GM21786 (cell line): ENCODE results near the gene TNS3.
A peak's percentile ranks its signal among the peaks of the same experiment; 100 is the strongest.

Source experiments
- ATAC-seq: cut with Tn5 transposase; IDR thresholded peaks from one replicate; pipeline ENCODE4 v1.9.1; 2021; ENCODE audit not compliant: unreplicated experiment

Gene TNS3

DNA sequence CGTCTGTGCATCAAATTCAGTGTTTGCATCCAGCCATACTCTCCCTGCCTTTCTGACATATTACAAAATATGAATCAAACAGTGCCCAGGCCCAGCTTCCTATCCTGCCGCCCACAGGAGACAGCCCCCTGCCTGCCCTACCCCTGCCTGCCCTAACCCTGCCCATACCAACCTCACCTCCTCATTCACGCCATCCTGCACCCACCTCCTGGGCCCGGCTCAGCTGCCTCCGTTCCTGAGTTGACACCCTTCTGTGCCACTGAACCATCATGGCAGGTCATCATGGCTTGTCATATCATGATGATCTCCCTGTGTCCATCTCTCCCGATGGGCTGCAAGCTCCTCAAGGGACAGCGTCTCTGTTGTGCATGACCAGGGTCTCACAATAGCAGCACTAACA lies 72.3 kb downstream of the TNS3 start:
- ATAC-seq, result no peak

DNA sequence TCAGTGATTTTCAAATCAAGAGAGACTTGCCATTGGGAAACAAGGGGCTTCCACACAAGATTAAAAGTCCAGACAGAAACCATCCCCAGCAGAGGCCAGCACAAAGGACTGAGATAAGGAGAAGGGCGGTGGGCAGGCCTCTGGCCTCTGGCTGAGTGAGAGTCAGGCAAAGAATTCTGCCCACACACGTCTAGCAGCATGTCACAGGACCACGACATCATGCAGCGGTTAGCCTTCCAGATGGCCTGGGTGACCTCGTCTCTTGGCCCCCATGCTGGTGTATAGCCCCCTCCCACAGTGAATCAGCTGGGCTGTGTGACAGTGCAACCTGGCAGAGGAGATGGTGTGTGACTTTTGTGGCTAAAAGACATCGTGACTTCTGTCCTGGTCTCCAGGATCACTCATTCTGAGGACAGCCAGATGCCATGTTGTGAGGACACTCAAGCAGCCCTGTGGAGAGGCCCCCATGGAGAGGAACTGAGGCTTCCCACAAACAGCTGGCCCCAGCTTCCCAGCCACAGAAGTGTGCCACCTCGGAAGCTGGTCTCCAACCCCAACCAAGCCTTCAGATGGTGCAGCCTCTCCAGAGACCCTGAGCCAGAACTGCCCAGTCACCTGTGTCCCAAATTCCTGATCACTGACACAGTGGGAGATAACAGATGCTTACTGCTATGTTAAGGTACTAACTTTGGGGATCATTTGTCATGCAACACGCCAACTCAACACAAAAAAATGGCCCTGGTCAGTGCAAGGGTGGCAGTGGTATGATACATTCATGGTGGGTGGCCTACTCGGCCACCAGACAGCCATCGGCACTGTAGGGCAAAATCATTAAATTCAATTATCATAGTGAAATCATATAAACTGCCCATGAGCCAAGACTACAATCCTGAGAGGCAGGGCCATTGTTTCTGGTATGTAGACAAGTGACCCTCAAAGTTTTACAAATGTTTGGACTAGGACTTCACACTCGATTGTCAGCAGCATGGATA lies 73.2 kb downstream of the TNS3 start:
- ATAC-seq, result no peak

DNA sequence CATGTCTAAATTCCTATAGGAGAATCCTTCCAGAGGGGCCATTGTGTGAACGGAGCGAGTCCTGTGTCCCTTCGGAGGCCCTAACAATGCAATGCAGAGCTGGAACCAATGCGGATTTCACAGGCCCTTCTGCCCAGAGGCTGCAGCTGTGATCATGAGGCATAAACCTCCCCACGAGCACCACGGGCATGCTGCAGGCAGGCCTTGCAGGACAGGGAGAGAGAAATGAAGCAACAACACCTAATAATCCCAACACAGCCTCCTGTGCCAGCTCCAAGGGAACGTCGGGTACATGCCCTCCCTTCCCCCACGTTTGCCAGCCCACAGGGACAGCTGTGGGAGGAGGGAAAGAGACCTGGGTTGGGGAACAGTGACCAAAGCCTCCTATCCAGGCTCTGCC lies 74.4 kb downstream of the TNS3 start:
- no peak for ATAC-seq

DNA sequence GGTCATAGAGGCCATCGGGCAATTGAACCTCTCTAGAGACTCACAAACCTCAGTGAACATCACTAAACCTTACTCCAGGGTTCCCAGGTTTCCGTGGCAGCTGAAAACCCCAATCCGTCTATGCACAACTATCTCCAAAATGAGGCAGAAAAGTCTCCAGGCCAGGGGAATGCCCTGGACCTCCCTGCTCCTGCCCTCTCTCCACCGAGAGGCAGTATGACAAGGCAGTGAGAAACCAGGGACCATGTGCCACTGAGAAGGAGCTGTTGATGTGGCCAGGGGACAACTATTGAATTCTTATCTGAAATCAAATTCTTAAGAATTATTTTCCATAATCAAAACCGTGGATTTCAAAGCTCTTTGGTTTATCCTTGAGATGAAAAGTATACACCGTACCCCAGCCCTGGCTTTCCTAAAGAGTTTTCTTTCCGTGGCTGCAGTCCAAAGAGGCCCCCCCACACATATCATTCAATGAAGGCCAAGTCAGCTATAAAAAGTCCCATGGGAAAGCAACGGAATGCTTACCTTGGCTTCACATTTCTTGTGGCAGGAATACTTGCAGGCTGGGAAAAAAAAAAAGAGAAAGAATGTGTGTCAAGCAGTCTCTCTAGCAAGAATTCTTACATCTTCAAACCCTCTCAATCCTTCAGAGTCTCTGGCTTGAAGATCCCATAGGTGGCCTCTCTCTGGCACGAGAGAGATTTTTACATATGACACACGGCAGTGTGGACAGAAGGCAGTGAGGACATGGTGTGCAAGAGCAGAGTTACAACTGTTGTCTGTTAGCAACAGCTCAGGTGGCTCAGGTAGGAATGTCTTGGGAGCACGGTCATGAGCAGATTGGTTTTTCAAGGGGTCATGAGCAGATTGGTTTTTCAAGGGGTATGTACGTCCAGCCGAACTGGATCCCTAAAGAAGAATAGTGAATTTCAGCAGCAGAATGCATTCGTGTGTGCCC lies 75.2 kb downstream of the TNS3 start:
- no peak for ATAC-seq

DNA sequence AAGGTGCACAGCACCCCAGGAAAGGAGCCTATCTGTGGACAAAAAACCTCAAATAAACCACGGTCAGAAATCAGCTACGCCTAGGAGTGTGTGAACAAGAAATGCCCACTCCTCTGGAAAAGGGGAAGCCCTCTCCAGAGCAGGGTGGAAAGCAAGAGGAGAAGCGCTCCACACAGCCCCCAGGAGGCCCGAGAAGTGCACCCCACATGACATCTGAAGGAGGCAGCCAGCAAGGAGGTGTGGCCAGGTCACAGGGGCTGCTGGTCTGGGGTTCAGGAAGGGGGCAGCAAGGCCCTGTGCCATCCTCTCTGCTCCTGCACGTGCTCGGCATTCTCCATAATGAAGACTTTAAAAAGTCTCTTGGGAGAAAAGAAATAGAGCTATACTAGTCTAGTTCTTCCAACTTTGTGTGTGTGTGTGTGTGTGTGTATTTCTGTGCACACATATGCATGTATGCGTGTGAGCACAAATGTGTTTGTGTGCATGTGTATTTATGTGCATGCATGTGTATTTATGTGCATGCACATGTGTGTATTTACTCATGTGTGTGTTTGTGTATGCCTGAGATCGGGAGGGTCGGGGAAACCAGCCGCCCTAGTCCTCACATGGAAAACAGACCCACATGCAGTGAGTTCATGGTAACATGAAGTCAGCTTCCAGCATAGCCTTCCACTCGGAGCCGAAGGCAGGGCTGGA lies 76.5 kb downstream of the TNS3 start:
- no peak for ATAC-seq

DNA sequence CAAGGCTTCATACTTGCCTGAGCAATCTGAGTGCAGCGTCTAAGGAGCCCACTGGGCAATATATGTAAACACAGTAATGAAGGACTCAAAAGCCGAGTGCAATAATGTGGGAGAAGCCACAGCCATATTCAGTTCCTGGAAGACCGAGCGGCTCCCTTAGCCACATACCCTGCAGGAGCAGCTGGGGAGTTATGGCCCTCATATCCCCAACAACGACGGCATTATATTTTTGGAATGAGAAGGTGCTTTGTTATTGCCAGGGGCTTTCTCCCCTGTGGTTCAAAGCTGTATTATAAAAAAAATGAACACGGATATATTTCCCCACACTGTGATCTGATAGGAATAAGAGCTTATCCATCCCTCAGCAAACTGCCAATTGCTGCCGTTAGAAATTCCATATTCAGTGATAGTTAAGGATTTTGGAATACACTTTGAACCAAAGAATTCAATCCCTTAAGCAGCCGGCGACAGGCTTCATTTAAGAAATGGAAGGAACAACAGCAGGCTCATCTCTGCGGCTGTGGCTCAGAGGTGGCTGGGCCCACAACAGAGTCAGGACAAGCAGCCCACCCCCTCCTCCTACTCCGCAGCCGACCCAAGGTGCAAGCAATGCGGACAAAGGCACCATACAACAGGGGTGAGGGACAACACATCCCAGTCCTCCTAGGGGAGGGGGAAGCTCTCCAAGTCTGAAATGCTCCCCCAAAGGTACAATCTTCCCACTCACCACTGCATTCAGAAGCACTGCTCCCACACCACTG lies 77.2 kb downstream of the TNS3 start:
- ATAC-seq, result no peak

DNA sequence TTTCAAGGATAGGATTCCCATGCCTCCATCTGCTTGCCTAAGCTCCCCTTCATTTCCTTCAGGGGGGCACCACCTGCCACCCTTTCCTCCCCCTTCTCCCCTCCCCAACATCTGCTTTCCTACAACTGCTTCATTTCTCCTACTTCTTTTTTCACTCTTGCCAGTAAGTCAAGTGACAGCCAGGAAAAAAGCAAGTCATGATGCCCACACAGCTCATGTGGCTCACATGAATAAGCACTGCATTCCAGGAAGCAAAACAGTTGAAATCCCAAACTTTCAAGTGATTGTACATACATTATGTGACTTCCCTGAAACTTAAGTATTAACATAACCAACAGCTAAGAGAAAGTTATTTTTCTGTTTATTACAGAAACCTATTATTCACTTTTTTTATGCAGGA lies 78.6 kb downstream of the TNS3 start:
- ATAC-seq, result no peak

DNA sequence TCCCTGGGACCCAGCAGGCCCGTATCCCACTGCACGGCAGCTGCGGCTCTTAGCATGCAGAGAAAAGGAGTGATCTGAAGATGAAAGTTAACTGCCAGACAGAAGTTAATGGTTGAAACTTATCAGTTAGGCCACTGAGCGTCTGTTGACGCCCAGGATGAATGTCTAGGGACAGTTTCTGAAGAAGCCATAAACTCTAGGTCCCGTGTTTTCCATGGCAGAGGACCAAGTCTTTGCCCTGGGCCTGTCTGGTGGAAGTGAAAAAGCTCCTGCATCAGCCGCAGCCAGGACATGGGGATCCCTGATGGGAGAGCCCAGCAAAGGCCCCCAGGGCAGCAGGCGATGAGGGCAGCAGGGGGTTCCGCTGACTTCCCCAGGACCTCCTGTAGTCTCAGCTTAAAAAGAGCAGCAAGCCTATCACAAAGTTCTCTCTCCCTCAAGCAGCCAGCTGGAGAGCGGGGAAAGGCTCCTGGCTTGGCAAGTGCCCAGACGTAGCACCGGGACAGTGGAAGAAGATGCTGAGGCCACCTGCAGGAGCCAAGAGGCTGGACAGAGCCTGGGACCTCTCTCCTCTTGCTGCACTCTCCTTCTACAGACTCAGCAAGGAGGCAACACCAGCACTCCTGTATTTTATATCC lies 79.6 kb downstream of the TNS3 start:
- no peak for ATAC-seq

DNA sequence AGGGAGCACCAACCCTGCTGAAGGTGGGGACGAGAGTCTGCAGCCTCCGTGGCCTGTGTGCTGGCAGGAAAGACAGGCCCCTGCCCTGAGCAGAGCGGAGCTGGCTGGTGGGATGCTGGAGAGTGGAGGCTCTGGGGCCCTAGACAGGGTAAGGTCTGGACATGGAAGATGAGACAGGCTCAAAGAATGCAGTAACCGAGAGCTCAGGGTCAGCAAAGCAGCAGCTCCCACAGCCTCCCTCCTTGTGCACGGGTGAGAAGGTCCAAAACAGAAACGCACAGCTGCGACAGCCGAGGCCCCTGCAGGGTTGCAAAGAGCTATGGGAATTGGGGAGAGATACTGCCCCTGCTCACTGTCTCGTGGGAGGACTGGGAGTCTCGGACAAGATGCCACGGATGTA lies 80.5 kb downstream of the TNS3 start:
- no peak for ATAC-seq

DNA sequence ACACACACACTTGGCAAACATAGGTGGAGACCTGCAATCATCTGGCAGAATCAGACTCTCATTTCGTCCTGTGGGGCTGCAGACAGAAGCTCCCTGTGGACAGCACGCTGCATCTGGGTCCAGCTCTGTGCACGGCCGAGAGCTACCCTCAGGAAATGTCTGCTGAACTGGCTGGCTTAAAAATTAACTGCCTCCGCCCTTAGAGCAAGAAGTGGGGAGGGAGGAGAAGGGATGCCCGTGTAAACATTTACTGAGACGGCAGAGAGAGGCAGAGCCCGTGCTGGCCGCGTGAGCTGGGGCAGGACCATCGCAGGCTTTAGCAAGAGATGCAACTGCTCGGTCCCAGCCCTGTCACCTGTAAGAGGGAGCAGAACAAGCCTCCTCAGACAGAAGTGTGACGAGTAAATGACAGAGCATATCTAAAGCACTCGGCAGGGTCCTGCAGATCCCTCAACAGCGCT lies 81.8 kb downstream of the TNS3 start:
- ATAC-seq, result no peak

DNA sequence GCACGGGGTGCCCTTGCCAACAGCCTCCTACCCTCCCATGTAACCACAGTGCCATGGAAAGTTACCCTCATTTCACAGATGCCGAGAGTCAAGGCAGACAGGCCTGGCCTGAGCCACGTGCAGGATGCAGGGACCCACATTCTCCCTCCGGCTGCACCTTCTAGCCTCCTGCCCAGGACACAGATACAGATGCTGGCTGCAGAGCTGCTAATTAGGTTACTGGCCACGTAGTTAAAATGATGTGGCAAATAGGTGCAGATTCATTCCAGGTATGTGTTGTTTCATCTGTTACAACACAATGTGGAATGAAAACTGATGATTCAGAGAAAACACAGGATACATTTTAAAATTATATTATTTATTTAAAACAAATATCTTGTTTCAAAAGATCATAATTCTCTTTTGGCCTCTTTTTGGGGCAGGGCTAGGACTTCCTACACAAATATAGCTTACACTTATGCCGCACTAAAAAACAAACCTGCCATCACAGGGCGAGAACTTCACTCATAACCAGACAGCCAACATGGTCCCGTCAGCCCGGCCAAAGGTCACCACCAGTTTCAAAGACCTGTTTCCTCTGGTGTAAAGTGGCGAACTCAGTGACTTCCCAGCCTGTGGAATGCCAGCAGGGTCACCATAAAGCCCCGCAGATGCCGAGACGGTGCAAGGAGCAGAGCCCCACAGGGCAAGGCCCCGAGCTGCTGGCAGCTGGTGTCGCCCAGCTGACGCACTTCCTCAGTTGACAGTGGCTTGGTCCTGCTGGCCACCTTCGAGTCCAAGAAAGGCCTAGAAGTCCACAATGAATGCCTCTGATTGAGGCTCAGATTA lies 83.5 kb downstream of the TNS3 start:
- no peak for ATAC-seq

DNA sequence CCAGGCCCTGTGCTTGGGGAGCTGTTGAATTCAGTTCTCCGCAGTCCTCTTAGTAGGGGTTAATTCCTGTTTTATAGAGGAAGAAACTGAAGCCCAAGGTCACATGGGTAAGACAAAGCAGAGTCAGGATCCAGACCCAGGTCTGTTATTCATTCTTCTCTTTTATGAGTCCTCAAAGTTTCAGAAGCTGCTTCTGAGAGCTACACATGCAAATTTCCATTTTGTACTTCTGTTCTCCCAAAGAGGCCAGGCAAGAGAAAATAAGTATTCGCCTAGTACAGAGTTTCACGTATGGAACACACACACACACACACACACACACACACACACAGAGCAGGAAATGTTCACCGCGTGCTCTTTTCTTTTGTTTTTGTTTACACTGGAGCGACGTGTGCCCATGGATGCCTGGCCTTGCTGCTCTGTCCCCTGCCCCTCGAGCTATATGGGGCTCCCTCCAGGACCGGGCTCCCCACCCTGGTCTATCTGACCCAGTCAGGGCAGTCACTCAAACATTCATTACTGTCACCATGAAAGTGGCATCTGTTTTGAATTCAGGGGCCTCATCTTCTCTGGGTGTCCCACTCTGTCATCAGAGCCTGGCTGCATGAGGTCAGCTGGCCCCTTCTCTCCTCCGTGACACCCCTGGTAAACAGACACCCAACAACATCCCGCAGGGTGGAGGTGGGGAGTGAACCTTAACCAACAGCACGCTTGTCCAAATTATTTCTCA lies 84.4 kb downstream of the TNS3 start:
- peak; percentile 91 for ATAC-seq

DNA sequence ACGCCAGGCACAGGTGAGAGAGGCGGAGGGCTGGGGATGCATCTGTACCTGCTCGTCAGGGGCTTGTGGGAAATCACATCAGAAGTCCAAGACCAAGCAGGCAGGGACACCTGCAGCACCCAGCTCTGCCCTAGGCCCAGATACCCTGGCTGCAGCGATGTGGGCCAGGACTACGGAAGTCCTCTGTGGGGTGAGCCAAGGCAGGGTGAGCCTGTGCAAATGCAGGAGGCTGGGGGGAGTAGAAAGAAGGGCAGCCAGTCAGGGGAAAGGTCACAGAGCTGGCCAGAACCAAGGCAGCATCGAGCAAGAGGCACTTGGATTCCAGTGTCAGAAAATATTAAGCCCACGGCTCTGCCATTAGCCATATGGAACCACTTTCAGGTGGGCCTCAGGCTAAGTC lies 85.2 kb downstream of the TNS3 start:
- no peak for ATAC-seq

DNA sequence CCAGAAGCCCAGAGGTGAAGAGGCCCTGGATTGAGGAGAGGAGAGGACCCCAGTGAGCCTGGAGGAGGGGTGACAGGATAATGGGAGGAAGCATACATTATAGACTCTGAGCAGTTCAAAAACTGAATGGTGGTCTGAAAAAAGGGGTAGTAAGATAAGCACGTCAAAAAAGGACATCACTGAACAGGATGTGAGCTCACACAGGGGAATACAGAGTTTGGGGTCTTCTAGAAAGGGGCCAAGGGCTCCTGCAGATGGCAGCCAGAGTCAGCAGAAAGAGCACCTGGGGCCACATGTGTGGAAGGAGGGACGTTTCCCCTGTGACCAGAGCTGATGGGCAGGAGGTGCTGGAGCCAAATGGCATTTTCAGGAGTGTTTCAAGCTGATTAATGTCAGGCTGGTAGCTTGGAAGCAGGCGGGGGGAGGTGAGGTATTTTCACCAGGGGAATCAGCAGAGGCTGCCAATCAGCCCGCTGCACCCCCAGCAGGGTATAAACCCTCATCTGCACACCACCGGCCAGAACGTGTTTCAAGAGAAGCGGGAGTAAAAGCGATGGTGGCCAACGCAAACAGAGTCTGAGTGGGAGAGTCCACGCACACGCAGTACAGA lies 85.8 kb downstream of the TNS3 start:
- no peak for ATAC-seq

DNA sequence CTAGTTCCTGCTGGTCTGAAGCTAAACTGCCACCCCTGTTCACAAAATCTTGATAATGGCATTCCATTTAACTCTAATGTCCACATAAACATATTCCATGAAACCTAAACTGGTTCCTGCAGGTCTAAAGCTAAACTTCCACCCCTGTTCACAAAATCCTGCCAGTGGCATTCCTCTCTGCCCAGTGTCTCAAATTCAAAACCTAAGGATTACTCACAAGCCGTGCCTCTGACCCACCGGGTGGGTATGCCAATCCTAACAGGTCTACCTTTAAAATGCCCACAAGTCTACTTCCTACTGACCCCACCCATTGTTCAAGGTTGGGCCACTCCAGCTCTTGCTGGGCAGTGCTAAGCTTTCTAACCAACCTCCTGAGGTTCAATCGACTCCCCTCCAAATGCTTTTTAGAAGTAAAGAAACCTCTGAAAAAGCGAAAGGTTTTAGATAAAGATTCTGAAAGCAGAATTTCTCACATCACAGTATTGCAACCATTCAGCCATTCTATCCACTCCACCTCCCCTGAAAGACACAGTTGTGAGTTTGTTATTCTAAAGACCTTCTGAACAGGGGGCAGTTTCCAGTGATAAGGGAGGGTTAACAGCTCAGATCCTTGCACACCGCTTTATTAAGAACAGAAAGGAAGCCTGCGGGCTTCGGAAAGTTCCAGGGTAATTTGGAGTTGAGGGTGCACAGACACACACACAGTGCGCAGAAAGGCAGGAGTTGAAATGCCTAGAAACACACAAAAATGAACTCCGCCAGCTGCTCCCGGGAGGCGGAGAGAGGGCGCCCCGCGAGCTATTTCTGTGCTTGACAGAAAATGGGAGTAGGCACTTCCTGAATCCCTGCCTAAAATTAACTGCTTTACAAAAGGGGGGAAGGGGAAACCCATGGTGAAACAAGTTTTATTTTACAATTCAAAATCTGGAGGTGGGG lies 87.7 kb downstream of the TNS3 start:
- peak; percentile 26 for ATAC-seq

DNA sequence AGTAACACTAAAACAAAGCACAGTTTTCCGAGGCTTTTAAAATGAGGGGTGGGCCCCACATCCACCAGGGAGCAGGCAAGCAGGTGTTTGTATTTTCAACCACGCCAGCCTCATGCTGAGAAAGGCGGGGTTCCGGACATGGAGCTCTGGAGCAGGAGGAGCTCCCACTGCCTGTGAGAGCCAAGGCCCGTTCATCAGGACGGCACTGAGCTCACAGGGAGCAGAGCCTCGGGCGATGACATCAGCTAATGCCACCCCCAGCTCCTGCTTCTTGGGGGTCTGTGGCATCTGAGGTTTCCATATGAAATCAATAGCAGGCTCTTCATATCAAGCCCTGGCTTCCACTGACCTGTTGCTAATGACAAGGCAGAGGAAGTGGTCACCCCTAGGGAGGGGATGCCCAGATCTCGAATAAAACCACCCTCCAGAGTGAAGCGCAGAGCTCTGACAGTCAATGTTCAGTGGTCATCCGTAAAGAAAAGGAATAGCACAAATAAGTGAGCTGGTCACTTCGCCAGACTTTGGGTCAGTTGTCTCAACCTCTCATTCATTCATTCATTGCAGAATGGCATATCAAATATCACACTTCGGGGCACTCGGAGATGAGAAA lies 89.1 kb downstream of the TNS3 start:
- ATAC-seq, result no peak
